Measurements from ENCODE around the gene PHLPP2.

The PHLPP2 gene

GRCh38 chr16:71707199-71707598 is 17.3 kb downstream of the PHLPP2 start:
- H3K9me3 ChIP-seq (ENCODE audit: insufficient read depth, low read depth, low read length): no peaks in the 10 kb centered on the region
- H3K4me3 ChIP-seq (ENCODE audit: low read length, poor library complexity, severe bottlenecking): no peak overlapping the region
- no peaks in the 10 kb centered on the region for H3F3A ChIP-seq (ENCODE audit: low read depth)
- no peak overlapping the region for H3K4me2 ChIP-seq (ENCODE audit: low read depth, low read length, poor library complexity, severe bottlenecking)
- no peaks in the 10 kb centered on the region for H3K27me3 ChIP-seq (ENCODE audit: insufficient read depth, low read length, poor library complexity, severe bottlenecking)
- peaks cover 3% of the 10 kb centered on the region; the same call in 1 of the 2 replicates for H3K36me3 ChIP-seq (ENCODE audit: insufficient read depth, low read length)
- peaks cover under 1% of the 10 kb centered on the region for H3K4me1 ChIP-seq (ENCODE audit: insufficient read depth, low read length, poor library complexity, severe bottlenecking)
- TF ChIP-seq CTCF (conservative IDR thresholded peaks at IDR 0.05; ENCODE audit: low read length): no peak
- TF ChIP-seq EZH2phosphoT487 (IDR thresholded peaks at IDR 0.05; ENCODE audit: borderline replicate concordance): no peak
- no peaks in the 10 kb centered on the region; the same call in 1 of the 2 replicates for H3K79me2 ChIP-seq (ENCODE audit: insufficient read depth, low read length)
- H4K20me1 ChIP-seq (ENCODE audit: insufficient read depth, low read length, poor library complexity, severe bottlenecking): no peaks in the 10 kb centered on the region
- H2AFZ ChIP-seq (ENCODE audit: low read length): no peak overlapping the region
- no peak overlapping the region for H3K9ac ChIP-seq (ENCODE audit: low read depth, low read length, poor library complexity, severe bottlenecking)
- H3K9me2 ChIP-seq (replicated peaks; ENCODE audit: low read depth, low read length): no peaks in the 10 kb centered on the region

- Histone ChIP-seq H3K27me3 (ENCODE audit: insufficient read depth, low read length, poor library complexity, severe bottlenecking) (no peaks in the 10 kb centered on the region), H3K9ac (ENCODE audit: low read depth, low read length, poor library complexity, severe bottlenecking) (no peak overlapping the region), H3K4me3 (ENCODE audit: low read length, poor library complexity, severe bottlenecking) (no peak overlapping the region), H3K4me2 (ENCODE audit: low read depth, low read length, poor library complexity, severe bottlenecking) (no peak overlapping the region), H2AFZ (ENCODE audit: low read length) (no peak overlapping the region), H3K9me3 (ENCODE audit: insufficient read depth, low read depth, low read length) (no peaks in the 10 kb centered on the region), H3K9me2 (replicated peaks; ENCODE audit: low read depth, low read length) (no peaks in the 10 kb centered on the region), H3F3A (ENCODE audit: low read depth) (no peaks in the 10 kb centered on the region), H3K36me3 (ENCODE audit: insufficient read depth, low read length) (peaks cover 7% of the 10 kb centered on the region; the same call in 1 of the 2 replicates), H4K20me1 (ENCODE audit: insufficient read depth, low read length, poor library complexity, severe bottlenecking) (no peaks in the 10 kb centered on the region), H3K4me1 (ENCODE audit: insufficient read depth, low read length, poor library complexity, severe bottlenecking) (no peaks in the 10 kb centered on the region), H3K79me2 (ENCODE audit: insufficient read depth, low read length) (no peaks in the 10 kb centered on the region; the same call in 1 of the 2 replicates)
- no peak for TF ChIP-seq CTCF (conservative IDR thresholded peaks at IDR 0.05; ENCODE audit: low read length)
- TF ChIP-seq EZH2phosphoT487 (IDR thresholded peaks at IDR 0.05; ENCODE audit: borderline replicate concordance): no peak
Measured at GRCh38 chr16:71706046-71706445, 18.5 kb downstream of the PHLPP2 start.

- no peaks in the 10 kb centered on the region for H3K9me2 ChIP-seq (replicated peaks; ENCODE audit: low read depth, low read length)
- no peak overlapping the region for H3K4me3 ChIP-seq (ENCODE audit: low read length, poor library complexity, severe bottlenecking)
- no peaks in the 10 kb centered on the region for H3K9me3 ChIP-seq (ENCODE audit: insufficient read depth, low read depth, low read length)
- no peak overlapping the region for H2AFZ ChIP-seq (ENCODE audit: low read length)
- H3K4me2 ChIP-seq (ENCODE audit: low read depth, low read length, poor library complexity, severe bottlenecking): no peak overlapping the region
- no peaks in the 10 kb centered on the region for H3K4me1 ChIP-seq (ENCODE audit: insufficient read depth, low read length, poor library complexity, severe bottlenecking)
- no peaks in the 10 kb centered on the region for H3F3A ChIP-seq (ENCODE audit: low read depth)
- H3K36me3 ChIP-seq (ENCODE audit: insufficient read depth, low read length): peaks cover 7% of the 10 kb centered on the region; the same call in 1 of the 2 replicates
- H3K9ac ChIP-seq (ENCODE audit: low read depth, low read length, poor library complexity, severe bottlenecking): no peak overlapping the region
- H4K20me1 ChIP-seq (ENCODE audit: insufficient read depth, low read length, poor library complexity, severe bottlenecking): no peaks in the 10 kb centered on the region
- no peaks in the 10 kb centered on the region for H3K27me3 ChIP-seq (ENCODE audit: insufficient read depth, low read length, poor library complexity, severe bottlenecking)
- H3K79me2 ChIP-seq (ENCODE audit: insufficient read depth, low read length): no peaks in the 10 kb centered on the region; the same call in 1 of the 2 replicates
- TF ChIP-seq EZH2phosphoT487 (IDR thresholded peaks at IDR 0.05; ENCODE audit: borderline replicate concordance): no peak
- TF ChIP-seq CTCF (conservative IDR thresholded peaks at IDR 0.05; ENCODE audit: low read length): no peak
Measured at GRCh38 chr16:71703333-71703732, 21.2 kb downstream of the PHLPP2 start.
